K562 (cell line): ENCODE measurements around the gene RNF181. TPM values are rescaled to one million over a fixed set of nuclear protein-coding genes. Genes with fewer than 3 reads are reported as not detected.

ENCODE experiments used
- ATAC-seq: fragments of 200-7000 bp; cut with Tn5 transposase; 3 replicates; pipeline ENCODE4 v1.9.1; 2020; ENCODE audit warnings: moderate library complexity
- BruUV-seq: library from RNA; stranded (reverse); fragments of 400-500 nt; replicated peaks from 2 replicates; lab custom pipeline; 2021; lab: Mats Ljungman, UMichigan
- CTCF ChIA-PET: fragments of 300-600 bp; formaldehyde crosslinking; extraction: SDS; loops from one replicate; lab custom pipeline; 2021; ENCODE audit warnings: low intra/inter-chr PET ratio; lab: Yijun Ruan, JAX
- POLR2A ChIA-PET: fragments of 300-600, 350-650 bp; sonication (Branson Sonifier 250); formaldehyde crosslinking; extraction: SDS; loops from one replicate; lab custom pipeline; 2021; ENCODE audit warnings: antibody characterized with exemption, inconsistent platforms; lab: Yijun Ruan, JAX
- DNase-seq, 4 experiments: peaks; one replicate each; pipeline versions ENCODE4 v3.0.0 to v3.0.0-alpha.2; 2011 to 2018; ENCODE audit warnings: low spot score in 3 of 4, mixed read lengths in 3 of 4; ENCODE audit errors: extremely low read depth in 1 of 4
- FAIRE-seq: peaks from 2 replicates; lab custom pipeline; 2011; peaks lifted over from hg19 to GRCh38; lab: Jason Lieb, UNC
- H2AFZ ChIP-seq: 2 replicates; pipeline ENCODE4 v1.6.0; 2011; ENCODE audit warnings: low read depth, low read length, control low read depth, inconsistent platforms
- H3K27ac ChIP-seq: fragments of 200-600 bp; 3 replicates; pipeline ENCODE4 v1.8.0; 2011; ENCODE audit warnings: low read depth, mild to moderate bottlenecking, control low read depth, inconsistent platforms, low read length, moderate library complexity, mixed read lengths; ENCODE audit errors: extremely low read depth
- H3K27me3 ChIP-seq, 2 experiments: fragments of 300-600 bp in 1 of 2; 2 replicates in 1 of 2; 3 replicates in 1 of 2; pipeline versions ENCODE4 v1.6.0 to v1.8.0; 2011; ENCODE audit warnings: inconsistent platforms in 2 of 2, low read length in 2 of 2, mild to moderate bottlenecking in 1 of 2, mixed read lengths in 1 of 2, moderate library complexity in 1 of 2; ENCODE audit not compliant: control insufficient read depth in 2 of 2, insufficient read depth in 2 of 2
- H3K36me3 ChIP-seq: fragments of 300-600 bp; 3 replicates; pipeline ENCODE4 v1.8.0; 2011; ENCODE audit warnings: mild to moderate bottlenecking, low read length, inconsistent platforms; ENCODE audit not compliant: control insufficient read depth, insufficient read depth
- H3K4me1 ChIP-seq, 2 experiments: fragments of 200-600 bp in 1 of 2; replicated peaks in 1 of 2; 2 replicates in 1 of 2; 3 replicates in 1 of 2; pipeline versions ENCODE4 v1.5.1 to v1.8.0; 2011; ENCODE audit warnings: inconsistent platforms in 2 of 2, low read length in 2 of 2, mild to moderate bottlenecking in 1 of 2, mixed read lengths in 1 of 2, moderate library complexity in 1 of 2; ENCODE audit not compliant: control insufficient read depth in 2 of 2, insufficient read depth in 2 of 2
- H3K4me2 ChIP-seq: 2 replicates; pipeline ENCODE4 v1.6.1; 2011; ENCODE audit warnings: low read length, control low read depth, inconsistent platforms, mixed read lengths; ENCODE audit not compliant: insufficient read depth
- H3K4me3 ChIP-seq: fragments of 200-600 bp; sonication (generic), shearing (Covaris generic); 2 replicates; pipeline ENCODE4 v1.5.1; 2016; ENCODE audit warnings: control low read depth, inconsistent platforms
- H3K79me2 ChIP-seq: fragments of 200-600 bp; 3 replicates; pipeline ENCODE4 v1.8.0; 2011; ENCODE audit warnings: low read length, inconsistent platforms; ENCODE audit not compliant: control insufficient read depth, insufficient read depth
- H3K9ac ChIP-seq, 2 experiments: 2 replicates each; pipeline versions ENCODE4 v1.6.0 to v1.6.1; 2011; ENCODE audit warnings: low read depth in 2 of 2, low read length in 2 of 2, control low read depth in 1 of 2, inconsistent platforms in 1 of 2, mild to moderate bottlenecking in 1 of 2, mixed read lengths in 1 of 2; ENCODE audit not compliant: insufficient read depth in 1 of 2
- H3K9me1 ChIP-seq: one replicate; pipeline ENCODE4 v1.6.0; 2011; ENCODE audit warnings: inconsistent platforms, mild to moderate bottlenecking, low read length, moderate library complexity; ENCODE audit not compliant: control insufficient read depth, insufficient read depth
- H3K9me3 ChIP-seq: replicated peaks from 2 replicates; pipeline ENCODE4 v1.5.1; 2011; ENCODE audit warnings: low read depth, low read length, inconsistent platforms; ENCODE audit not compliant: control insufficient read depth, insufficient read depth
- H4K20me1 ChIP-seq: replicated peaks from 2 replicates; pipeline ENCODE4 v1.6.1; 2011; ENCODE audit warnings: low read length, inconsistent platforms, mixed read lengths; ENCODE audit not compliant: control insufficient read depth, insufficient read depth
- DEAF1 ChIP-seq: fragments of 450-650 bp; formaldehyde crosslinking; IDR thresholded peaks from 2 replicates; pipeline ENCODE4 v1.4.0; 2020; ENCODE audit warnings: mild to moderate bottlenecking, moderate library complexity
- ERF ChIP-seq: fragments of 450-650 bp; formaldehyde crosslinking; IDR thresholded peaks from 2 replicates; pipeline ENCODE4 v1.4.0; 2020; ENCODE audit warnings: mild to moderate bottlenecking, mixed read lengths
- FOXA3 ChIP-seq, 2 experiments: fragments of 450-650 bp in 1 of 2; sonication (generic) in 1 of 2; formaldehyde crosslinking; IDR thresholded peaks in 1 of 2; conservative IDR thresholded peaks in 1 of 2; 2 replicates each; pipeline versions ENCODE4 v1.4.0 to v1.8.0; 2020 to 2022; ENCODE audit warnings: mild to moderate bottlenecking in 2 of 2, missing genetic modification reagents in 1 of 2
- GATAD2B ChIP-seq: fragments of 450-650 bp; IDR thresholded peaks from 2 replicates; pipeline ENCODE4 v1.6.1; 2017; ENCODE audit warnings: mild to moderate bottlenecking, borderline replicate concordance
- GTF2E2 ChIP-seq: fragments of 200-800 bp; sonication (Bioruptor generic); IDR thresholded peaks from 2 replicates; pipeline ENCODE4 v1.6.1; 2016; ENCODE audit warnings: missing genetic modification characterization, missing compliant biosample characterization
- KLF16 ChIP-seq: IDR thresholded peaks from 2 replicates; pipeline ENCODE4 v1.6.1; 2016; ENCODE audit warnings: antibody characterized with exemption
- POLR3A ChIP-seq: IDR thresholded peaks from 2 replicates; pipeline ENCODE4 v1.6.1; 2011; ENCODE audit warnings: borderline replicate concordance, mild to moderate bottlenecking, moderate library complexity; ENCODE audit not compliant: insufficient read length, insufficient read depth; ENCODE audit errors: extremely low read depth
- PTTG1 ChIP-seq: fragments of 450-650 bp; IDR thresholded peaks from 2 replicates; pipeline ENCODE4 v1.6.1; 2016; ENCODE audit warnings: low read depth, mild to moderate bottlenecking, missing genetic modification characterization, missing compliant biosample characterization
- RAD21 ChIP-seq, 2 experiments: fragments of 250-450 bp in 1 of 2; fragments of 450-650 bp in 1 of 2; sonication (Bioruptor Pico) in 1 of 2; formaldehyde crosslinking in 1 of 2; IDR thresholded peaks in 1 of 2; conservative IDR thresholded peaks in 1 of 2; 2 replicates each; pipeline versions ENCODE4 v1.4.0 to v1.8.0; 2020 to 2022; ENCODE audit warnings: mild to moderate bottlenecking in 2 of 2, moderate library complexity in 1 of 2
- RBM17 ChIP-seq: fragments of 200-400 bp; formaldehyde crosslinking; IDR thresholded peaks from 2 replicates; pipeline ENCODE4 v1.6.1; 2017; ENCODE audit warnings: low read depth, mild to moderate bottlenecking, low read length, borderline replicate concordance
- SIX5 ChIP-seq, 2 experiments: IDR thresholded peaks; 2 replicates each; pipeline ENCODE4 v1.6.1; 2011; ENCODE audit warnings: low read length in 2 of 2, borderline replicate concordance in 1 of 2, low read depth in 1 of 2, mild to moderate bottlenecking in 1 of 2, moderate library complexity in 1 of 2; ENCODE audit not compliant: insufficient read depth in 1 of 2
- SMC3 ChIP-seq: conservative IDR thresholded peaks from 2 replicates; pipeline ENCODE4 v1.6.1; 2011; ENCODE audit warnings: low read depth, low read length, improper control_type of control experiment; ENCODE audit not compliant: insufficient read depth
- SP1 ChIP-seq: sonication (generic); formaldehyde crosslinking; IDR thresholded peaks from 2 replicates; pipeline ENCODE4 v1.8.1; 2022; ENCODE audit warnings: mild to moderate bottlenecking, missing genetic modification reagents
- SUPT5H ChIP-seq: fragments of 450-650 bp; IDR thresholded peaks from 2 replicates; pipeline ENCODE4 v1.6.1; 2016
- ZC3H8 ChIP-seq: fragments of 450-650 bp; IDR thresholded peaks from 2 replicates; pipeline ENCODE4 v1.6.1; 2017
- ZNF586 ChIP-seq: fragments of 450-650 bp; formaldehyde crosslinking; conservative IDR thresholded peaks from 2 replicates; pipeline ENCODE4 v1.4.0; 2020; ENCODE audit warnings: mild to moderate bottlenecking, moderate library complexity
- ZNF696 ChIP-seq: fragments of 250-450 bp; sonication (Bioruptor Pico); conservative IDR thresholded peaks from 2 replicates; pipeline ENCODE4 v1.4.0; 2020; ENCODE audit warnings: mild to moderate bottlenecking, moderate library complexity
- WGBS: fragments of 100-300 bp; shearing (Covaris generic); methylation state at CpG from one replicate; pipeline ENCODE4 v1.1.6; 2016; ENCODE audit warnings: low coverage, mixed read lengths; ENCODE audit not compliant: insufficient coverage; ENCODE audit errors: missing lambda C conversion rate; 5-methylcytosine and 5-hydroxymethylcytosine counted together
- in situ Hi-C: fragments of 300-500 bp; cut with MboI; formaldehyde crosslinking; loops from 4 replicates; pipeline ENCODE4 v1.15.0; 2018; ENCODE audit warnings: inconsistent platforms, mixed read lengths
- intact Hi-C: fragments of 100-400 bp; cut with micrococcal nuclease; formaldehyde crosslinking; loops from 2 replicates; pipeline ENCODE4 v1.14.2; 2022
- polyA plus RNA-seq, 8 experiments: library from polyadenylated mRNA; depleted of rRNA in 4 of 8; stranded (reverse) in 5 of 8; unstranded in 3 of 8; fragments of >200 nt; fragmentation: Nextera tagmentation in 2 of 8; fragmentation: Illumina TruSeq in 1 of 8; extraction: Ambion mirVana in 2 of 8; extraction: Trizol in 1 of 8; gene quantifications; 2 replicates each; pipeline versions ENCODE4 v1.2.1 to v1.2.3, GENCODE V29; 2011 to 2014; ENCODE audit warnings: inconsistent platforms in 1 of 8, missing spikeins in 1 of 8
- total RNA-seq, 7 experiments: library from RNA; depleted of rRNA in 6 of 7; stranded (reverse); fragments of >200 nt in 6 of 7; fragmentation: Illumina TruSeq in 2 of 7; extraction: Trizol in 2 of 7; gene quantifications; 2 replicates each; pipeline versions ENCODE4 v1.2.1 to v1.2.3, GENCODE V29; 2011 to 2021; ENCODE audit warnings: low replicate concordance in 1 of 7

RNF181 gene
- total and polyA plus RNA-seq, 9 of the 15 experiments (the other 6 are each of a cell fraction or from before 2014, with no cell fraction given): 139 to 492 (median 253) TPM

- TF ChIP-seq SIX5 (IDR thresholded peaks at IDR 0.05; ENCODE audit: borderline replicate concordance in 1 of 2, insufficient read depth in 1 of 2, low read depth in 1 of 2, low read length in 2 of 2) (no peak), SUPT5H (no peak), ERF (no peak), PTTG1 (tag) (no peak)
These were observed 45.1 kb upstream of the RNF181 start (continued) for GRCh38 chr2:85550486-85550885.

- intact Hi-C loops (loop anchor here (1.0 to 5.0 kb wide), 3 partner anchors 132 to 225 kb away; partner anchors contain the start of gene TGOLN2), in situ Hi-C loops (no loop called here)
- WGBS: 54% methylated on average over 9 of the region's 9 CpGs
- H3K9ac ChIP-seq: no peak overlapping the region
- H3K4me2 ChIP-seq: no peak overlapping the region
- DNase-seq (peak; percentile 64 to 88 (median 72)), ATAC-seq (peak; percentile 81), FAIRE-seq (peak; percentile 96)
- H2AFZ ChIP-seq: no peak overlapping the region
- no peaks in the 10 kb centered on the region for H3K9me3 ChIP-seq
- H4K20me1 ChIP-seq: peaks cover 2% of the 10 kb centered on the region
- POLR2A ChIA-PET: interaction anchor here (0.6 to 24.3 kb wide), 8 partner anchors 4 to 589 kb away, joined by 3 to 1576 read pairs (median 8); partner anchors contain the start of genes CAPG, GGCX, MAT2A and SH2D6
- no peak overlapping the region; the same call in 2 of the 3 replicates for H3K27ac ChIP-seq
- peaks cover 78% of the 10 kb centered on the region for H3K36me3 ChIP-seq
- CTCF ChIA-PET: interaction anchor here (0.6 to 4.5 kb wide), 6 partner anchors 61 to 285 kb away, joined by 3 to 63 read pairs (median 6); no protein-coding TSS in a partner anchor
- H3K27me3 ChIP-seq: no peaks in the 10 kb centered on the region
- no peak overlapping the region for H3K4me3 ChIP-seq
- BruUV-seq: no TSS peak
- no peaks in the 10 kb centered on the region; a peak in 1 of 5 replicates for H3K4me1 ChIP-seq
- no peaks in the 10 kb centered on the region for H3K79me2 ChIP-seq
- H3K9me1 ChIP-seq: no peaks in the 10 kb centered on the region
- TF ChIP-seq FOXA3 (CRISPR knock-in tag; conservative IDR thresholded peaks at IDR 0.05 in 1 of 2, IDR thresholded peaks at IDR 0.05 in 1 of 2): peak; percentile 77 to 86
- TF ChIP-seq ZNF696 (CRISPR knock-in tag): no peak
- no peak for TF ChIP-seq ZC3H8
- TF ChIP-seq SP1 (CRISPR knock-in tag): peak; percentile 22; the same call in 1 of the 2 replicates
- TF ChIP-seq GTF2E2 (tag): no peak
- peak; percentile 97 to 98 for TF ChIP-seq RAD21 (CRISPR knock-in tag; conservative IDR thresholded peaks at IDR 0.05 in 1 of 2, IDR thresholded peaks at IDR 0.05 in 1 of 2)
- TF ChIP-seq DEAF1: peak; percentile 94
- peak; percentile 97 for TF ChIP-seq SMC3
- TF ChIP-seq ZNF586 (CRISPR knock-in tag): no peak
- TF ChIP-seq GATAD2B: 0 out of 2 replicates have a peak, but pooled peaks have one; percentile 22
- peak; percentile 50; the same call in 1 of the 2 replicates for TF ChIP-seq KLF16
- TF ChIP-seq RBM17: no peak
- TF ChIP-seq POLR3A: no peak
These were observed 43.6 kb upstream of the RNF181 start for GRCh38 chr2:85551698-85552678.
